Middle frontal gyrus (tissue), 1 donor: ENCODE measurements around the gene SMIM22.

Source experiments
- DNase-seq: peaks from one replicate; pipeline ENCODE4 v3.0.0-alpha.2; 2015; ENCODE audit warnings: low spot score; ENCODE audit errors: extremely low spot score

SMIM22 gene

GRCh38 chr16:4814542-4815173 is 19.5 kb downstream of the SMIM22 start:
- DNase-seq = no peak

- no peak for DNase-seq
These were observed 25.5 kb downstream of the SMIM22 start for GRCh38 chr16:4820652-4821051.

GRCh38 chr16:4825196-4825595 is 30.0 kb downstream of the SMIM22 start:
- DNase-seq = no peak

- DNase-seq = no peak
These were observed 31.4 kb downstream of the SMIM22 start for GRCh38 chr16:4826526-4826925.

GRCh38 chr16:4826980-4827379 is 31.8 kb downstream of the SMIM22 start:
- DNase-seq = no peak

GRCh38 chr16:4828567-4829321 is 33.6 kb downstream of the SMIM22 start:
- DNase-seq = no peak

- DNase-seq = no peak
These were observed 35.2 kb downstream of the SMIM22 start for GRCh38 chr16:4830408-4830807.

- no peak for DNase-seq
These were observed 36.4 kb downstream of the SMIM22 start for GRCh38 chr16:4831616-4832015.

- DNase-seq = no peak
These were observed 37.7 kb downstream of the SMIM22 start for GRCh38 chr16:4832698-4833343.

GRCh38 chr16:4833584-4833983 is 38.4 kb downstream of the SMIM22 start:
- no peak for DNase-seq

GRCh38 chr16:4836727-4837126 is 41.6 kb downstream of the SMIM22 start:
- DNase-seq = no peak

- DNase-seq = no peak
These were observed 42.7 kb downstream of the SMIM22 start for GRCh38 chr16:4837733-4838501.

- DNase-seq = no peak
These were observed 44.8 kb downstream of the SMIM22 start for GRCh38 chr16:4839942-4840341.

GRCh38 chr16:4840984-4841383 is 45.8 kb downstream of the SMIM22 start:
- no peak for DNase-seq
